Dendritic cell treated with granulocyte-macrophage colony-stimulating factor and Interleukin-4, amounts not matched to agents 40 ng/mL and 50 ng/mL, for 4 days (primary cell): ENCODE data around the gene COMP.
A peak's percentile ranks its signal among the peaks of the same experiment; 100 is the strongest.

Experiments
- H3K27ac Mint-ChIP-seq: one replicate; pipeline ENCODE4 v1.8.0; 2022; ENCODE audit warnings: mild to moderate bottlenecking, mixed read lengths
- H3K27me3 Mint-ChIP-seq: one replicate; pipeline ENCODE4 v1.8.0; 2022; ENCODE audit warnings: mild to moderate bottlenecking, mixed read lengths
- H3K36me3 Mint-ChIP-seq: one replicate; pipeline ENCODE4 v1.8.0; 2022; ENCODE audit warnings: low read depth, mixed read lengths
- H3K4me1 Mint-ChIP-seq: one replicate; pipeline ENCODE4 v1.8.0; 2022; ENCODE audit warnings: low read depth, mixed read lengths
- H3K4me3 Mint-ChIP-seq: one replicate; pipeline ENCODE4 v1.8.0; 2022; ENCODE audit warnings: mild to moderate bottlenecking, moderate library complexity, mixed read lengths
- H3K9me3 Mint-ChIP-seq: one replicate; pipeline ENCODE4 v1.8.0; 2022; ENCODE audit warnings: mixed read lengths
- intact Hi-C: fragments of 100-400 bp; cut with micrococcal nuclease; formaldehyde crosslinking; loops from one replicate; pipeline ENCODE4 v1.15.0; 2022

Gene COMP

DNA sequence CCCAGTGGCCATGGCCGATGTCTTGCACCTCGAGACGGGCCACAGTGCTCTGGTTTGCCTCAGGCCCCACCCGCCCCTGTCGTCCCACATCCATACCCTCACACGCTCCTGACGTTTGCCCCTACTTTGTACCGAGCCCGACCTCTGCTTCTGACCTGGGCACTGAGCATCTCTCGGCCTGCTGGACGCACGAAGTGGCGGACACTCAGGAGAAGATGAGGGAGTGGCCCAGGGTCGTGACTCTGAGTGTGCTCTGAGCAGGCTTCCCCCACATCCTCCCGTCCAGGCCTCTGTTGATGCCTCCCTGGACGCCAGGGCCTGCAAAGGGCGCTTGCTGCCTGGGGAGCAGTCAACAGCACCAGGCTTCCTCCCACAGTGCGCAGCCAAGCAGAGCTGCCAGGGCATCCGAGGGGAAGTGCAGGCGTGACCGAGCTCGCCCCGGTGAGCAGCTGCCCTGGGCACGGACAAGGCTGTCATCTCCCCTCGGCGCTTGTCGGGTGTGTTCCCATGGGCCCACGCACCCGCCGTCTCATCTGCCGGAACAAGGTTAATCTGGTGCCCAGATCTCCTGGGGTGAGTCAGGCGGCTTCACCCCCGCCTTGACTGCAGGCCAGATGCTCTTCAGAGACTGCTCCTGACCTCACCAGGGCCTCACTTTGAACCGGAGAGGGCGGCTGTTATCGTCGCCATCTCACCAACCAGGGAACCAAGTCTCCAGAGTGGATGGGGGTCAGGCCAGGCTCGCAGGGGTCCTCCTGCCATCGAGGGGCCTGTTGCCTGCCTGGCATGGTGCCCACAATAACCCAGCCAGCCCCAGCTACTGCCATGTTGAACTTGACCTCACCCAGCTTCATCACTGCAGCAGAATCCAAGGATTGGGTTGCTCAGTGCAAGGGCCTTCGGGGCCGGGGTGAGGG, 27.2 kb downstream of the COMP start:
- Mint-ChIP-seq H3K4me3 (no peak overlapping the region), H3K9me3 (no peaks in the 10 kb centered on the region), H3K27ac (no peak overlapping the region)

DNA sequence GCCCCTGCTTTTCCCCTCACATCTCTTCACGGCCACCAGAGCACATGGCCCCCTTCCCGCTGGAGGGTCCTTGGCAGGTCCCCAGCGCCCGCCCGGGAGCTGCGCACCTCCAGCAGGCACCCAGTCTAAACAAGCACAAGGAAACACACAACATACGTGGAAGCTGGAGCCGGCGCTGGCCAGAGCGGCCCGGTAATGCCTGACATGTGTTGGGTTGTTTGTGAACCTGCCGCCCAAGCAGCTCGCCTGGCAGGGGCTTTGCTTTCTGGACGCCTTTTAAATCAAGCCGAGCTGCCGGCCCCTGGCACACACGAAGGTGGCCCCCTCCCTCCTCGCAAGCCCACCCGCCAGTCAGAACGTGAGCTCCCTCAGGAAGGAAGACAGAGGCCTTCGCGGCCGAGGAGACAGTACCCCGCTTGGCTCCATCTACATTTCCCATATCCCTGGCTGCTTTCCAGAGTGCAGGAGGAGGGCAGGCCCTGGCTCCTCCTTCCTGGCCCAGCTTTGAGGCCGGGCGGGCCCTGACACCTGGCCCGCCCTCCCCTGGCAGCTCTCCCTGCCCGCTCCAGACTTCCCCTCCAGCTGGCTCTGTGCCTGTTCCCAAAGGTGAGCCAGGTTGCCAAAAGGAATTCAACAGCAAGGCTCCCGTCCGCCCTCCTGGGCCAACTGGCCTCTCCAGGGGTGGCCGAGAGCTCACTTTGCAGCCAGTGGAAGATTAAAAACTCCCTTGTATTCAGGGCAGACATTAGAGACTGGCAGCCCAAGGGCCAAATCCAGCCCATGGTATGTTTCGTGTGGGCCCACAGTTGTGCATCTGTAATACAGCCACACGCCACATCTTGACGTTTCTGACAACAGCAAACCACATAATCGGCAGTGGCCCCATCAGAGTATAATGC, 28.7 kb downstream of the COMP start:
- no peak overlapping the region for H3K4me3 Mint-ChIP-seq
- intact Hi-C loops = no loop called here
- no peaks in the 10 kb centered on the region for H3K4me1 Mint-ChIP-seq
- H3K27me3 Mint-ChIP-seq = no peaks in the 10 kb centered on the region
- H3K9me3 Mint-ChIP-seq = no peaks in the 10 kb centered on the region
- H3K36me3 Mint-ChIP-seq = peaks cover 10% of the 10 kb centered on the region
- H3K27ac Mint-ChIP-seq = no peak overlapping the region

More for the DNA sequence above, 27.2 kb downstream of the COMP start:
- H3K36me3 Mint-ChIP-seq = peaks cover 10% of the 10 kb centered on the region
- intact Hi-C loops = no loop called here
- H3K4me1 Mint-ChIP-seq = no peaks in the 10 kb centered on the region
- no peaks in the 10 kb centered on the region for H3K27me3 Mint-ChIP-seq

DNA sequence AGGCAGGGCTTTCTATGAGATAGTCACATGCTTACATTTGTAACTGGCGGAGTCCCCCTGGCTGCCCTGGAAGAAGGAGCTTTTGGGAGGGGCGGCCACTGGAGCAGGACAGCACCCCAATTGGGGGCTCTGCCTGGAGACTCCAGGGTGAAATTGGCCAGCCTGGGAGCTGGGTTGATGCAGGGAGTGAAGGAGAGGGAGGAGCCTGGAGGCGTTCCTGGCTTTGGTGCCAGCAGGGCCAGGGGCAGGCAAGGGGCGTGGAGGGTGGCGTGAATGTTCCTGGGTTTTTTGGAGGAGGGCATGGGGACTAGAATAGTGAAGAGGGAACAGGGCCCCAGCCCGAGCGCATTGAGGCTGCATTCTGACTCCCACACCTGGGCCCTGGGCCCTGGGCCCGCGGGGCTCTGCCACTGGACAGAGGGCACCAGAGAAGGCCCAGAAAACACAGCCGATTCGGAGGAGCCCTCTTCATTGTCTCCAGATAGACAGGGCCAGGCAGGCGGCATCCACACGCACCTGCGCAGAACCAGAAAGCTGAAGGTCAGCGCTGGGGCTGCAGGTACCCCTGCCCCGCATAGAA, 29.5 kb downstream of the COMP start:
- Mint-ChIP-seq H3K4me1 (no peaks in the 10 kb centered on the region), H3K36me3 (peaks cover 17% of the 10 kb centered on the region), H3K27ac (no peak overlapping the region), H3K27me3 (no peaks in the 10 kb centered on the region), H3K9me3 (no peaks in the 10 kb centered on the region), H3K4me3 (no peak overlapping the region)
- intact Hi-C loops = no loop called here

DNA sequence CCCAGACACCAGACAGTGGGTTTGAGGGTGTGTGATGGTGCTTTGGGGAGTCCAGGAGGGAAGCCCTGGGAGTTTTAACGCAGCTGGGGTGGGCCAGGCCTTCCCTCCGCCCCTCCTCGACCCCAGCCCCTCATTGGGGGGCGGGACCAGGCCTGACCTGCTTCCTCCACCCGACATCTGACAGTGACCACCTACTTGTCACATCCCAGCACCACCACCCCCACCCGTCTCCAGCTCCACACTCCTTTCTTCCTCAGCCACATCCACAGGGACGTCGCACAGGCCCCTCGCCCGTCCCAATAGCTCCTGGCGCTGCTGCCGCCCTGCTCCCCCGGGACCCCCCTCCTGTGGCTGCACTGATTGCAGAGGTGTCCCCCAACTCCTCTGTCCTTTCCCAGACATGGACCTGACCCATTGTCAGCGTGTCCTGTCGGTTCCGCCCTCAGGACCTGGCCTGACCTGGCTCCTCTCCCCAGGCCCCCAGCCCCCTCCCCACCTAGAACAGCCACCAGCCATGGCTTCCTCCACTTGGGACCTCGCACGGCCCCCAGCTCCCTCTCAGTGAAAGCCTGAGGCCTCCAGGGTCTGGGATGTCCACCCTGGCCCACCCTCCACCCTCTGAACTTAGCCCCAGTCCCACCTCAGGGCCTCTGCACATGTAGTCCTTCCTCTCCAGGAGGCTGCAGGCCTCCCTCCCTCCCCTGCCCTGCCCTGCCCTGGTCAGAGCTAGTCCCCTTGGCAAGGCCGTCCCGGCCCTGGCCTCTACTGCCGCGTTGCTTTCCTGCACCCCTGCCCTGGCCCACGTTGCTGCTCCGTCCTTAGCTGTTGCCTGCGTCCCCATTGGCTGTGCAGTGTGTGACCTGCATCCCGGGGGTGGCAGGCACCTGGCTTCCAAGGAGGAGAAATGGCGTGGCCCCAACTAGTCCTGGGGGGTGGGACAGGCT, 30.4 kb downstream of the COMP start:
- Mint-ChIP-seq H3K4me1 (no peaks in the 10 kb centered on the region), H3K27ac (no peak overlapping the region), H3K4me3 (no peak overlapping the region), H3K27me3 (no peaks in the 10 kb centered on the region), H3K36me3 (peaks cover 23% of the 10 kb centered on the region), H3K9me3 (no peaks in the 10 kb centered on the region)
- intact Hi-C loops = no loop called here

DNA sequence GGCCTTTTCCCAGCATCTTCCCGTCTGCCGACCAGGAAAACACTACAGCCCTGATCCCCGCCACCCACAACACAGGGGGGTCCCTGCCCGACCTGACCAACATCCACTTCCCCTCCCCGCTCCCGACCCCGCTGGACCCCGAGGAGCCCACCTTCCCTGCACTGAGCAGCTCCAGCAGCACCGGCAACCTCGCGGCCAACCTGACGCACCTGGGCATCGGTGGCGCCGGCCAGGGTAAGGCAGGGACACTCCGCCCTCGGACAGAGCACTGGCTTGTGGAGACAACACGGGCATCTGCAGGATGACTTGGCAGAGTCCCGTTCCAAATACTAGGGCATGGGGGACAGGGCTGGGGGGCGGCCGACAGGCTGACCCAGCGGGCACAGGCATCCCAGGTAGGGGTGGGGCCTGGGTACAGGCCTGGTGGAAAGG, 31.1 kb downstream of the COMP start:
- Mint-ChIP-seq H3K4me1 (no peaks in the 10 kb centered on the region), H3K9me3 (no peaks in the 10 kb centered on the region), H3K27ac (no peak overlapping the region), H3K36me3 (peaks cover 26% of the 10 kb centered on the region), H3K4me3 (no peak overlapping the region), H3K27me3 (no peaks in the 10 kb centered on the region)
- intact Hi-C loops = no loop called here

DNA sequence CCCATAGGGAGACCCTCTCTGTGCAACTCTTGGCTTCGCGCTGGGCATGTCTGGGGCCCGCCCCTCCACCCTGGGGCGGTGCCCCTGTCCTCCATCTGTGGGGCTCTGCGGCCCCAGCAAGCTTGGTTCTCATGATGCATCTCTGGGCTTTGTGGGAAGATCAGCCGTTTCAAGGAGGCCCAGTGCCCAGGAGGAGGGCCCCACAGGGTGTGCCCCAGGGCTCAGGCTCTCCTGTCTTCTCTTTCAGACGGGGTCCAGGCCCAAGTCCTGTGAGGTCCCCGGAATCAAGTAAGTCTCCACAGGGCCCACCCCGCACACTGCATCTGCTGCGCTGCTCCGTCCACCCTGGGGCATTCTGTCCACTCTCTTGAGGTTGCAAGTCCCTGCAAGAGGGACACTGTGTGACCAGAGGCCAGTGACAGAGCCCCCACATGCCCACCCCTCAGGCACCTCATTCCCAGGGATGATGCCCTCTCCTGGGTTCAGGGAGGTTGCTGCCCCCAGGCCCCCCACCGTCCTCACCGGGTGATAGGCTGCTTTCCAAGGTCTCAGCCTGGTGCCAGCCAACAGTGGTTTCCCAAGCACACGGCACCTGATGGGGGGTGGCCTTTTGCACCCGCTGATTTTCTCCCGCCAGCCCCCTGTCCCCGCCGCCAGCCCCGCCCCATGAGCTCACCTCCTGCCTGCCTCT, 31.7 kb downstream of the COMP start:
- no peaks in the 10 kb centered on the region for H3K9me3 Mint-ChIP-seq
- H3K27ac Mint-ChIP-seq = no peak overlapping the region
- intact Hi-C loops = no loop called here
- H3K4me1 Mint-ChIP-seq = no peaks in the 10 kb centered on the region
- no peaks in the 10 kb centered on the region for H3K27me3 Mint-ChIP-seq
- no peak overlapping the region for H3K4me3 Mint-ChIP-seq
- peaks cover 31% of the 10 kb centered on the region for H3K36me3 Mint-ChIP-seq

DNA sequence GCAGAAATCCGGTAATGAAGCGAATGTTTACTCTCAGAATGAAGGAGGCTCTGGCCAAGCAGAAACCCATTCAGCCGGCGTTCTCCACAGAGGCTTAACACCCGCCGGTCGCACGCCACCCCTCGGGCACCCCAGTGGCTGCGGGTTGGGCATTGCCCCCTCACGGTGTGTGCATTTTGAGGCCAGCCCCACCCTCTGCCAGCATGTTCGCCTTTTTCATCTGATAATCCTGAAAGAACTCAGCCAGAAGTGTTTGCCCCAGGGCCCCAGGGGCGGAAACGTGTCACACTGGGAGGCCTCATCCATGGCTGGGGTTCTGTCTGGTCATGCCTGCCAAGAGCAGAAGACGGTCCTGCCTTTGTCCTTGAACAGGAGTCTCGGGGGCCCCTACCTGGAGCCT, 34.2 kb downstream of the COMP start:
- H3K9me3 Mint-ChIP-seq = no peaks in the 10 kb centered on the region
- no peak overlapping the region for H3K27ac Mint-ChIP-seq
- no peak overlapping the region for H3K4me3 Mint-ChIP-seq

DNA sequence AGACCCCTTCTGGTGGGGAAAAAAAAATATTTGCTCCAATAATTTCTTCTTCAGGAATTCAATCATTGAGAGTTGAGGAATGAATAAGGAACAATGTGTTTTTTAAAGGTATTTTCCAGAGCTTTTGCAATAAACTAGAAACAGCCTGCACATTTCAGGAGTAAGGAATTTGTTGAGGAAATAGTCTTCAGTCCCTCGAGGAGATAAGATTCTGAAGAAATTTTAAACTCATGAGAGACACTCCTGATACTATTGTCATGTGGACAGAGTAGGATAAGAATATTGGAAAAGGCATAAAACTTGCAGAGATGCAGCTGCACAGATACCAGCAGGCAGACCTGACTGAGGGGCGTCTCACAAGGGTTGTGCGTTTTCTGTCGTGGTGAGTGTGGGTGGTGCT, 36.6 kb downstream of the COMP start:
- Mint-ChIP-seq H3K36me3 (peaks cover 69% of the 10 kb centered on the region), H3K27ac (no peak overlapping the region)

More for the DNA sequence above, 34.2 kb downstream of the COMP start:
- H3K36me3 Mint-ChIP-seq = peaks cover 51% of the 10 kb centered on the region
- H3K27me3 Mint-ChIP-seq = no peaks in the 10 kb centered on the region
- no peaks in the 10 kb centered on the region for H3K4me1 Mint-ChIP-seq
- intact Hi-C loops = no loop called here

DNA sequence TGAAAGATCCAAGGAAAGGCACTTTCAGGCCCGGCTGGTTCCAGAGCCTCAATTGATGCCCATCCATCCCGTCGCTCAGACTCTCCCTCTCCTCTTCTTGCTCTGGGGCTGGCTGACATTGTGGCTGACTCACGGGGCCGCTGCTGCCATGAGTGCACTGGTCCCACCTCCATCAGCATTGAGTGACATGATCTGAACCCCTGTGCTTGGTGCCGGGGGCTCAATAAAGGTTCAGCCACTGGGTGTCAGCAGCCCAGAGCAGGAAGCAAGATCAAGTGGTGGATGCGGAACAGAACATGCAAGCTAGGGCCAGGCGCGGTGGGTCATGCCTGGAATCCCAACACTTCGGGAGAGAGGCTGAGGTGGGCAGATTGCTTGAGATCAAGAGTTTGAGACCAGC, 39.5 kb downstream of the COMP start:
- H3K9me3 Mint-ChIP-seq = no peaks in the 10 kb centered on the region
- no peak overlapping the region for H3K4me3 Mint-ChIP-seq
- peak overlapping the region; percentile 52 for H3K27ac Mint-ChIP-seq
- H3K4me1 Mint-ChIP-seq = peaks cover 18% of the 10 kb centered on the region
- H3K27me3 Mint-ChIP-seq = no peaks in the 10 kb centered on the region
- peaks cover 69% of the 10 kb centered on the region for H3K36me3 Mint-ChIP-seq
- intact Hi-C loops = no loop called here

More for the DNA sequence above, 36.6 kb downstream of the COMP start:
- Mint-ChIP-seq H3K4me3 (no peak overlapping the region), H3K27me3 (no peaks in the 10 kb centered on the region), H3K9me3 (no peaks in the 10 kb centered on the region), H3K4me1 (peaks cover 18% of the 10 kb centered on the region)
- intact Hi-C loops = no loop called here

DNA sequence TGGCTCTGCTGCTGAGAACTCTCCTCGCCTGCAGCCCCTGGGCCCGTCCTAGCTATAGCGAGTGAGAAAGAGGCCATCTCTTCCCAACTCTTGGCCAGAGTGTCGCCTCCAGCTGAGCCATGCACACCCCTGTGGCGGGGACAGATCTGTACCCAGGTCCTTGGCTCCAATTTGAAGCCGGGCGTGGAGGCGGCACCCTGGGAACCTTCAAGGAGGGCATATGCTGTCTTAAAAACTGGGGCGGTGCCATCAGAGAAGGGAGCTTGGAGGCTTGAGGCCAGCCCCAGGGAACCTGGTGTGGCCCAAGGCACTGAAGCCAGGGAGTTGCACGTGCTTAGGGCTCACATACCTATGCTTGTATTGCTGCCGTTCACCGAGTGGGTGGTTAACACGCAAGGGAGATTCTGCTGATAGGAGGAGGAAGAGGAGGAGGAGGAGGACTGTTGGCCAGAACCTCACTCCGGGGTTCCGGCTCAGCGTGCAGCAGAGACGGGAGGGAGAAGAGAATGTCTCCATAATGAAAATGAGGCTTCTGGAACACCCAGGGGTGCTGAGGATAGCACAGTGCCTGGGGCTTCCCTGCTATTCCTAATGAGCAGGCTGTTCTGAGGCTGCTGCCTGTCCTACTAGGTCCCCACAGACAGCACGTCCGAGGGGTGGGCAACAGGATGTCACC, 40.7 kb downstream of the COMP start:
- H3K9me3 Mint-ChIP-seq = no peaks in the 10 kb centered on the region
- no peak overlapping the region for H3K4me3 Mint-ChIP-seq
- peaks cover 18% of the 10 kb centered on the region for H3K4me1 Mint-ChIP-seq
- no peaks in the 10 kb centered on the region for H3K27me3 Mint-ChIP-seq
- H3K36me3 Mint-ChIP-seq = peaks cover 64% of the 10 kb centered on the region
- intact Hi-C loops = no loop called here
- peak overlapping the region; percentile 52 for H3K27ac Mint-ChIP-seq

DNA sequence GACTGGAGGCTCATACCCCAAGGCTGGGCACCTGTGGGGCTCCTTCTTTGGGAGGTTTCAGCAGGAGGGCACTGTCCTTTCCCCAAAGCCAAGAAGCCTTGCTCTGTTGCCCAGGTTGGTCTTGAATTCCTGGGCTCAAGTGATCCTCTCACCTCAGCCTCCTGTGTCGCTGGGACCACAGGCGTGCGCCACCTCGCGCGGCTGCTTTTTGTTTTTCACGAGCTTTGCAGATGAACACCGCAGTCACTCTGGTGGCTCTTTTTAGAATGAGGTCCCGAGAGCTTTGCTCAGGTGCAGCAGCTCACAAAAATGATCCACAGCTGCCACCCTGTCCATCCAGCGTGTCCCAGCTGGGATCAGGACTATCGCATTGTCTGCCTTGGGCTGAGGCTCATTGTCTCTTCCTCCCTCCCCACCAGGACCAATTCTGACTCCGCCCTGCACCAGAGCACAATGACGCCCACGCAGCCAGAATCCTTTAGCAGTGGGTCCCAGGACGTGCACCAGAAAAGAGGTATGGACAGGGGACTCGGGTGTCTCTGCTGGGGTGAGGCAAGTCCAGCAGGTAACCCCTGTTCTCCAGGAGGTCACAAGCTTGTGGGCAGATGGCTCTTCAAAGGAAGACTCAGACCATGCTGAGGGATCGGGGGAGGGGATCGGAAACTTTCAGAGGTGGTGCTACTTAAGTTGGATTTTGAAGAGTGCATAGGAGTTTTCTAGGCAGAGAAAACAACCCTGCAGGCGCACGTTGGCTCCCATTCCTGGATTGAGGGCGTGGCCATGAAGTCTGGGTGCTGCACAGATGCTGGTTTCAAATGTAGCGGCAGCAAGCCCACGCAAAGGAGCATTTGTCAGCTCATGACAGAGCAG, 41.5 kb downstream of the COMP start:
- Mint-ChIP-seq H3K4me3 (no peak overlapping the region), H3K4me1 (peaks cover 18% of the 10 kb centered on the region), H3K27ac (no peak overlapping the region), H3K36me3 (peaks cover 58% of the 10 kb centered on the region), H3K9me3 (no peaks in the 10 kb centered on the region), H3K27me3 (no peaks in the 10 kb centered on the region)
- intact Hi-C loops = no loop called here
